ENCODE measurements around the gene ZDHHC11B.
"Not testable (repeated sequence)": the region's sequence is repeated elsewhere in the genome, so short reads cannot be mapped to it uniquely, and the experiment has no call there.

ZDHHC11B gene

DNA sequence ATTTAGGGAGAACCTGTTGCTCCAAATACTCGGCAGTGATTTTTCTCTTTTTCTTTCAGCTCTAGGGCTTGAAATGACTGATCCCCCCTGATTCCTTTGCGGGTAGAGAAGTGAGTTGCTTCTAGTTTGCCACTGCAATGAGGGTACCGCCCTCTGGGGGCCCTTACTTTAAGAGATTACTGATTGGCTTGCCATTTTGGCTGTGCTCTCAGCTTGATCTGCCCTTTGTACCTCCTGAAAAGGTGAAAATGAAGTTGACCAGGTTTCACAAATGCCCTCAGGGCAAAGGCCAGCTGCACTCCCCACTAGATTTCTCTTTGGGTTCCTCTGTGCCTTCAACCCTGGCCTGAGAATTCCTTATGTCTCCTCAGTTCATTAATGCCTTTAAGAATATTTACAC is 70.8 kb downstream of the ZDHHC11B start:
- not testable (repeated sequence) for DNase-seq; H3K79me1 ChIP-seq (ENCODE audit: low read length); H3K4me3 ChIP-seq (ENCODE audit: low read depth, low read length); H4K91ac ChIP-seq (ENCODE audit: low read depth, low read length); H3K4me2 ChIP-seq (ENCODE audit: low read length); H3K9me3 ChIP-seq (ENCODE audit: insufficient read depth, low read depth, low read length); H3K4me1 ChIP-seq (ENCODE audit: control insufficient read depth in 1 of 2, insufficient read depth in 2 of 2, low read length in 2 of 2); H3K18ac ChIP-seq (ENCODE audit: low read length); H2AK5ac ChIP-seq (ENCODE audit: low read length); H3K27me3 ChIP-seq (ENCODE audit: insufficient read depth, low read length); H3K23ac ChIP-seq (ENCODE audit: low read length); H2BK5ac ChIP-seq (ENCODE audit: low read depth, low read length, poor library complexity); H3K14ac ChIP-seq (ENCODE audit: low read length); H4K8ac ChIP-seq (ENCODE audit: low read depth, low read length); H3K79me2 ChIP-seq (ENCODE audit: control insufficient read depth, insufficient read depth, low read length, poor library complexity); H3K4ac ChIP-seq (ENCODE audit: low read depth, low read length); H2BK12ac ChIP-seq (ENCODE audit: low read length); H2AFZ ChIP-seq (ENCODE audit: insufficient read depth, low read length, poor library complexity); H2BK120ac ChIP-seq (ENCODE audit: insufficient read depth, low read length, poor library complexity); H3K27ac ChIP-seq (ENCODE audit: low read depth, low read length); H3K9ac ChIP-seq (ENCODE audit: low read length); H3K36me3 ChIP-seq (ENCODE audit: control insufficient read depth in 1 of 2, insufficient read depth in 2 of 2, low read length in 2 of 2); H4K12ac ChIP-seq (ENCODE audit: low read depth, low read length)
- WGBS (ENCODE audit: extremely low coverage, insufficient coverage, insufficient read length): no CpG with 5 or more reads among the region's 3 CpGs

DNA sequence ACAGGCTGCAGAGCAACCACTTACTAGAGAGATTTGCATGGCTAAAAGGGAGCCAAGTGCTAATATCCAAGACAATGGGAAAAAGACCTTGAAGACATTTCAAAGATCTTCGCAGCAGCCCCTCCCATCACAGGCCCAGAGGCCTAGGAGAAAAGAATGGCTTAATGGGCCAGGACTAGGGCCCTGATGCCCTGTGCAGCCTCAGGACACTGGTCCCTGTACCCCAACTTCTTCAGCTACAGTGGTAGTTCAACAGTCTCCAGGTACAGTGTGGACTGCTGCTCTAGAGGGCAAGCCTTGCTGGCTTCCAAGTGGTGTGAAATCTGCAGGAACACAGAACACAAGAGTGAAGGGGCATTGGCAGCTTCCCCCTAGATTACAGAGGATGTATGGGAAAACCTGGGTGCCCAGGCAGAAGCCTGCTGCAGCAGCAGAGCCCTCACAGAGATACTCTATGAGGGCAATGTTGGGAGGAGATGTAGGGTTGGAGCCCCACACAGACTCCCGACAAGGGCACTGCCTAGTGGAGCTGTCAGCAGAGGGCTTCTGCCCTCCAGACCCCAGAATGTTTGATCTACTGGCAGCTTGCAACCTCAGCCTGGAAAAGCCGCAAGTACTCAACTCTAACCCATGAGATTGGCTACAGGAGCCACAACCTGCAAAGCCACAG is 75.5 kb downstream of the ZDHHC11B start:
- H3K79me1 ChIP-seq (ENCODE audit: low read length); H3K27ac ChIP-seq (ENCODE audit: low read depth, low read length); H2AK5ac ChIP-seq (ENCODE audit: low read length); H3K9ac ChIP-seq (ENCODE audit: low read length); H3K14ac ChIP-seq (ENCODE audit: low read length); H2BK5ac ChIP-seq (ENCODE audit: low read depth, low read length, poor library complexity); H3K36me3 ChIP-seq (ENCODE audit: control insufficient read depth in 1 of 2, insufficient read depth in 2 of 2, low read length in 2 of 2); H3K18ac ChIP-seq (ENCODE audit: low read length); H3K4ac ChIP-seq (ENCODE audit: low read depth, low read length); H3K4me2 ChIP-seq (ENCODE audit: low read length); H3K79me2 ChIP-seq (ENCODE audit: control insufficient read depth, insufficient read depth, low read length, poor library complexity); H3K27me3 ChIP-seq (ENCODE audit: insufficient read depth, low read length); H2AFZ ChIP-seq (ENCODE audit: insufficient read depth, low read length, poor library complexity); H4K8ac ChIP-seq (ENCODE audit: low read depth, low read length); H2BK12ac ChIP-seq (ENCODE audit: low read length); H4K91ac ChIP-seq (ENCODE audit: low read depth, low read length); H3K4me3 ChIP-seq (ENCODE audit: low read depth, low read length); H4K12ac ChIP-seq (ENCODE audit: low read depth, low read length); DNase-seq; H3K4me1 ChIP-seq (ENCODE audit: control insufficient read depth in 1 of 2, insufficient read depth in 2 of 2, low read length in 2 of 2); H2BK120ac ChIP-seq (ENCODE audit: insufficient read depth, low read length, poor library complexity); H3K9me3 ChIP-seq (ENCODE audit: insufficient read depth, low read depth, low read length); H3K23ac ChIP-seq (ENCODE audit: low read length): not testable (repeated sequence)
- no CpG with 5 or more reads among the region's 3 CpGs for WGBS (ENCODE audit: extremely low coverage, insufficient coverage, insufficient read length)

DNA sequence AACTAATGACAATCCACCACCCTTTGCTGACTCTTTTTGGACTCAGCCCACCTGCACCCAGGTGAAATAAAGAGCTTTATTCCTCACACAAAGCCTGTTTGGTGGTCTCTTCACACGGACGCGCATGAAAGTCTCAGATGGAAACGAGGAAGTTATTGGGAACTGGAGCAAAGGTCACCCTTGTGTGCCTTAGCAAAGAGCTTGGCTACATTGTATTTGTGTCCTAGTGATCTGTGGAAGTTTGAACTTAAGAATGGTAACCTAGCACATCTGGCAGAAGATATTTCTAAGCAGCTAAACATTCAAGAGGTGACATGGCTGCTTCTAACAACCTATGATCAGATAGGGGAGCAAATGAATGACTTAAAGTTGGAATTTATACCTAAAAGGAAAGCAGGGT is 76.2 kb downstream of the ZDHHC11B start:
- not testable (repeated sequence) for H3K9ac ChIP-seq (ENCODE audit: low read length); H3K4ac ChIP-seq (ENCODE audit: low read depth, low read length); H3K14ac ChIP-seq (ENCODE audit: low read length); DNase-seq; H3K27me3 ChIP-seq (ENCODE audit: insufficient read depth, low read length); H2AFZ ChIP-seq (ENCODE audit: insufficient read depth, low read length, poor library complexity); H3K27ac ChIP-seq (ENCODE audit: low read depth, low read length); H2BK5ac ChIP-seq (ENCODE audit: low read depth, low read length, poor library complexity); H3K4me3 ChIP-seq (ENCODE audit: low read depth, low read length); H3K23ac ChIP-seq (ENCODE audit: low read length); H3K9me3 ChIP-seq (ENCODE audit: insufficient read depth, low read depth, low read length); H3K4me2 ChIP-seq (ENCODE audit: low read length); H2BK12ac ChIP-seq (ENCODE audit: low read length); H3K4me1 ChIP-seq (ENCODE audit: control insufficient read depth in 1 of 2, insufficient read depth in 2 of 2, low read length in 2 of 2); H3K18ac ChIP-seq (ENCODE audit: low read length); H3K36me3 ChIP-seq (ENCODE audit: control insufficient read depth in 1 of 2, insufficient read depth in 2 of 2, low read length in 2 of 2); H3K79me2 ChIP-seq (ENCODE audit: control insufficient read depth, insufficient read depth, low read length, poor library complexity); H4K12ac ChIP-seq (ENCODE audit: low read depth, low read length); H2BK120ac ChIP-seq (ENCODE audit: insufficient read depth, low read length, poor library complexity); H4K91ac ChIP-seq (ENCODE audit: low read depth, low read length); H3K79me1 ChIP-seq (ENCODE audit: low read length); H4K8ac ChIP-seq (ENCODE audit: low read depth, low read length); H2AK5ac ChIP-seq (ENCODE audit: low read length)
- no CpG with 5 or more reads among the region's 4 CpGs for WGBS (ENCODE audit: extremely low coverage, insufficient coverage, insufficient read length)

DNA sequence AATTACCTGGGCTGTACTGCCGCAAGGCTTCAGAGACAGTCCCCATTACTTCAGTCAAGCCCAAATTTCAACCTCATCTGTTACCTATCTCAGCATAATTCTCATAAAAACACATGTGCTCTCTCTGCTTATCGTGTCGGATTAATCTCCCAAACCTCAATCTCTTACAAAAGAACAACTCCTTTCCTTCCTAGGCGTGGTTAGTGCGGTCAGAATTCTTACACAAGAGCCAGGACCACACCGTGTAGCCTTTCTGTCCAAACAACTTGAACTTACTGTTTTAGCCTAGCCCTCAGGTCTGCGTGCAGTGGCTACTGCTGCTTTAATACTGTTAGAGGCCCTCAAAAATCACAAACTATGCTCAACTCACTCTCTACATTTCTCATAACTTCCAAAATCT is 78.4 kb downstream of the ZDHHC11B start:
- not testable (repeated sequence) for H3K27me3 ChIP-seq (ENCODE audit: insufficient read depth, low read length); H4K91ac ChIP-seq (ENCODE audit: low read depth, low read length); H2BK12ac ChIP-seq (ENCODE audit: low read length); H3K4me3 ChIP-seq (ENCODE audit: low read depth, low read length); H3K14ac ChIP-seq (ENCODE audit: low read length); H3K9me3 ChIP-seq (ENCODE audit: insufficient read depth, low read depth, low read length); H3K27ac ChIP-seq (ENCODE audit: low read depth, low read length); H3K23ac ChIP-seq (ENCODE audit: low read length); H2AK5ac ChIP-seq (ENCODE audit: low read length); H3K36me3 ChIP-seq (ENCODE audit: control insufficient read depth in 1 of 2, insufficient read depth in 2 of 2, low read length in 2 of 2); H3K4ac ChIP-seq (ENCODE audit: low read depth, low read length); H2BK120ac ChIP-seq (ENCODE audit: insufficient read depth, low read length, poor library complexity); H2BK5ac ChIP-seq (ENCODE audit: low read depth, low read length, poor library complexity); H3K4me1 ChIP-seq (ENCODE audit: control insufficient read depth in 1 of 2, insufficient read depth in 2 of 2, low read length in 2 of 2); H3K79me1 ChIP-seq (ENCODE audit: low read length); H3K9ac ChIP-seq (ENCODE audit: low read length); DNase-seq; H4K8ac ChIP-seq (ENCODE audit: low read depth, low read length); H3K79me2 ChIP-seq (ENCODE audit: control insufficient read depth, insufficient read depth, low read length, poor library complexity); H4K12ac ChIP-seq (ENCODE audit: low read depth, low read length); H2AFZ ChIP-seq (ENCODE audit: insufficient read depth, low read length, poor library complexity); H3K18ac ChIP-seq (ENCODE audit: low read length); H3K4me2 ChIP-seq (ENCODE audit: low read length)
- no CpG with 5 or more reads among the region's 7 CpGs for WGBS (ENCODE audit: extremely low coverage, insufficient coverage, insufficient read length)
